Measurements from ENCODE around the gene SHANK3.
"Not testable (repeated sequence)": the region's sequence is repeated elsewhere in the genome, so short reads cannot be mapped to it uniquely, and the experiment has no call there.

The SHANK3 gene

DNA sequence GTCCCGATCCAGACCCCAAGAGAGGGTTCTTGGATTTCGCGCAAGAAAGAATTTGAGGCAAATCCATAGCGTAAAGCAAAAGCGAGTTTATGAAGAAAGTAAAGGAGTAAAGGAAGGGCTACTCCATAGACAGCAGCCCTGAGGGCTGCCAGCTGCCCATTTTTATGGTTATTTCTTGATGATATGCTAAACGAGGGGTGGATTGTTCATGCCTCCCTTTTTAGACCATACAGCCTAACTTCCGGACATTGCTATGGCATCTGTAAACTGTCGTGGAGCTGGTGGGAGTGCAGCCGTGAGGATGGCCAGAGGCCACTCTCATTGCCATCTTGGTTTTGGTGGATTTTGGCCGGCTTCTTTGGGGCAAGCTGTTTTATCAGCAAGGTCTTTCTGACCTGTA lies 19.4 kb upstream of the SHANK3 start:
- DNase-seq (ENCODE audit: low read depth, low spot score) = no peak

DNA sequence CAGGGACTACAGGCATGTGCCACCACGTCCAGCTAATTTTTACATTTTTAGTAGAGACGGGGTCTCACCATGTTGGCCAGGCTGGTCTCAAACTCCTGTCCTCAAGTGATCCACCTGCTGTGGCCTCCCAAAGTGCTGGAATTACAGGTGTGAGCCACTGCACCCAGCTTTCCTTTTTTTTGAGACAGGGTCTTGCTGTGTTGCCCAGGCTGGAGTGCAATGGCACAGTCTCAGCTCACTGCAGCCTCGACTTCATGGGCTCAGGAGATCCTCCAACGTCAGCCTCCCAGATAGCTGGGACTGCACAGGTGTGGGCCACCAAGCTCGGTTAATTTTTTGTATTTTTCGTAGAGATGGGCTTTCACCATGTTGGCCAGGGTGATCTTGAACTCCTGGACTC lies 18.0 kb upstream of the SHANK3 start:
- not testable (repeated sequence) for DNase-seq (ENCODE audit: low read depth, low spot score)

DNA sequence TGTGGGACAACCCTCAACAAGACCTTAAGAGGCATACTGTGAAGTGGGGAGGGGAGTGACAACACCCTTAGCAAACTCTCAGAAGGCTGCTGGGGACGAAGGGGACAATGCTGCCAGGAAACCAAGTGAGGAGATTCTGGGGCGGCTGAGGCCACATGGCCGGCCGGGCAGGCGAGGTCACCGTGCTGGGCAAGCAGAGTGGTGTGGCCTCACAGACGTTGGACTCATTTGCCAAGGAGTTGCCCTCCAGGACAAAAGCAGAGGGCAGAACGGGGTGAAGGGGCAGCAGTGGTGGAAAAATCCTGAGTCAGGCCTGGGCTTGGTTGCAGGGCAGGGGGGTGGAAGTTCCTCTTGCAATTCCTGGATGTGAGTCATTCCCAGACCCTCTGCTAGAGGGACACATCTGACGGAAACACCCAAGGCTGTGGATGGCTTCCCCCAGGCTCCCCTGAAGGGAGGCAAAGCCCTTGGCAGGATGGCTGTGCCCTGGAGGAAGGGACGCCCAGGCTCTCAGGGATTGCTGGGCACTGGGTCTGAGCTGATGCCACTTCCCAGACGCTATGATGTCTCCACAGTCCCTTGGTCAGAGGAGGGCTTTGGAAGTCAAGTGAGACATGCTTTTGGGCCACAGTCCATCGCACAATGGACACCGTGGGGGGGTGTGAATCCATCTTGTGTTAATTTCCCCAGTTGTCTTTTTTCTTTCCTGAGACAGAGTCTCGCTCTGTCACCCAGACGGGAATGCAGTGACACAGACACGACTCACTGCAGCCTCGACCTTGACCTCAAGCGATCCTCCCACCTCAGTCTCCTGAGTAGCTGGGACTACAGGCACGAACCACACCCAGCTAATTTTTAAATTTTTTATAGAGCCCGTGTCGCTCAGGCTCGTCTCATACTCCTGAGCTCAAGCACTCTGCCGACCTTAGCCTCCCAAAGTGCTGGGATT lies 16.2 kb upstream of the SHANK3 start:
- no peak for DNase-seq (ENCODE audit: low read depth, low spot score)

DNA sequence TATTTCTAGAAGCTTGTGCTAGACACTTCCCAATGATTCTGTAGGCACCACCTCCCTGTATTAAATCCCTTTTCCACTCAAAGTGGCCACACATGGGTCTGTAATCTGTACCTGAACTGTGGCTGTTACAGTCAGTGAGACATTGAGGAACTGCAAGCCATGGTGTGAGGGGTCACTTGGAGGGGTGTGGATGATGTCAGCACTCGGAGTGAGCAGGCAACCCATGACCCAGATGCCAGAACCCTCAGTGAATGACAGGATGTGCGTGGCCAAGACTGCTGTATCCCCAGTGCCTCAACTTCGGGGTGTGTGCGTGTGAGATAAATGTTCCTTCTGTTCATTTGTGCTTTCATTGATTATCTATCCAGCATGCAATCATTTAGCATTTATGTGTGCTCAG lies 14.7 kb upstream of the SHANK3 start:
- no peak for DNase-seq (ENCODE audit: low read depth, low spot score)

DNA sequence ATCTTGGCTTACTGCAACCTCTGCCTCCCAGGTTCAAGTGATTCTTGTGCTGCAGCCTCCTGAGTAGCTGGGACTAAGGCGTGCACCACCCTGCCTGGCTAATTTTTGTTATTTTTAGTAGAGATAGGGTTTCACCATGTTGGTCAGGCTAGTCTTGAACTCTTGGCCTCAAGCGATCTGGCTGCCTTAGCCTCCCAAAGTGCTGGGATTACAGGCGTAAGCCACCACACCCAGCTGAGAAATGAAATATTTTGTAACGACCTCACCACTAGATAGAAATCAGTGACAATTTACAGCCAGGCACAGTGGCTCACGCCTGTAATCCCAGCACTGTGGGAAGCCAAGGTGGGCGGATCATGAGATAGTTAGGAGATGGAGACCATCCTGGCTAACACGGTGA lies 12.9 kb upstream of the SHANK3 start:
- not testable (repeated sequence) for DNase-seq (ENCODE audit: low read depth, low spot score)

DNA sequence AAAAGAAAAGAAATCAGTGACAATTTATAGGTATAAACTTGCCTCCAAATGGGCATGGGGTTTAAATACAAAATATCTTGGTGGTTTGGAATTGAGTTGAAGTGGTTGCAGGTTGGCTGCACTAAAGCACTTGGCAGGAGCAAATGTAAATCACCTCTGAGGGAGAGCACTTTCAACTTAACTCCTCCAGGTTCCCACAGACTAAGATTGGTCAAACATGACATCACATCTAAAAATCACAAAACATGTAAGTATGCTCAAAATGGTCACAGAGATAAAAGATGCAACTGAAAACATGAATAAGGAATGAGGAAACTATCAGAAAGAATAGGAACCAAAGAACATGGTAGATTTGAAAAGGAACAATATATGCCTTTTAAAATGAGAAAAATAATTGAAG lies 12.3 kb upstream of the SHANK3 start:
- no peak for DNase-seq (ENCODE audit: low read depth, low spot score)

DNA sequence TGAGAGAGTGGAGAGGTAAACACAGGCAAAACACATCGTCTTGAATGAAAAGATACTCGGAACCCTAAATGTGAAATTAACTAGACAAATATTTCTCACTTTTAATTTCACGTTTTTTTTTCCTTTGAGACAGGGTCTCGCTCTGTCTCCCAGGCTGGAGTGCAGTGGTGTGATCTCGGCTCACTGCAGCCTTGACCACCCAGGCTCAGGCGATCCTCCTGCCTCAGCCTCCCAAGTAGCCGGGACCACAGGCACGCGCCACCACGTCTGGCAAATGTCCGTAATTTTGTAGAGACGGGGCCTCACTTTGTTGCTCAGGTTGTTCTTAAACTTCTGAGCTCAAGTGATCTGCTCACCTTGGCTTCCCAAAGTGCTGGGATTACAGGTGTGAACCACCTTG lies 7.4 kb upstream of the SHANK3 start:
- no peak for DNase-seq (ENCODE audit: low read depth, low spot score)

DNA sequence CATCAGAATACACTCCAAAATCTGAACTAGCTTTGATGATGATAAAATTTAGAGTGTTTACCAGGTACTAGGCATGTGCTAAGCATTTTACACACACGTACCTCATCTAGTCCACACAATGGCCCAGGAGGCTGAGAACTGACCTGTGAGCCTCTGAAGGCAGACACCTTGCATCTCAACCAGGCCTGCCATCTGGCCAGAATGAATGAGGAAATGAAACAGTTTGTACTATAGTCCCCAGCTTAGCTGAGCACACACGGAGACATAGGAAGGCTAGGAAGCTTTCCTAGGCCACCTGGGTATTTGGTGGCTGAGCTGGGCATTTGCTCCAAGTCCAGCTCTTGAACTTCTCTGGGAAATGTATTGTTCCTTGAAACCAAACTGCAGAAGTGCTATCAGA lies 6.9 kb upstream of the SHANK3 start:
- DNase-seq (ENCODE audit: low read depth, low spot score) = no peak

DNA sequence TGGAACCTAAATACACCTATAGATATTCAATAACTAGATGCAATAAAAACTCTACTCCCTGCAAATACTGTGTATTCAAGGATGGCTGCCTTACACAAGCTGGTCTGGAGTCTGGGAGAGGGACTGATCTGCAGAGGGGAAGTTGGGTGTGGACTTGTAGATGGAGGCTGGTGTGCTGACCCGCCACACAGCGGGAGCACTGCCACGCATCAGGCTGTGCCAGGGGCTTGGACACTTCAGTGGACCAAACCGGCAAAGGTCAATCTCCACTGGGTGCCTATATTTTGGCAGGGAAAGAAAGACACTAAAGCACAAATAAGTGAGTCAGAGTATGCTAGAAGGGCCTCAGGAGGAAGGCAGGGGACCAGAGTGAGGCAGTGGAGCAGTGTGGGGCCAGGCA lies 2.1 kb upstream of the SHANK3 start:
- no peak for DNase-seq (ENCODE audit: low read depth, low spot score)

DNA sequence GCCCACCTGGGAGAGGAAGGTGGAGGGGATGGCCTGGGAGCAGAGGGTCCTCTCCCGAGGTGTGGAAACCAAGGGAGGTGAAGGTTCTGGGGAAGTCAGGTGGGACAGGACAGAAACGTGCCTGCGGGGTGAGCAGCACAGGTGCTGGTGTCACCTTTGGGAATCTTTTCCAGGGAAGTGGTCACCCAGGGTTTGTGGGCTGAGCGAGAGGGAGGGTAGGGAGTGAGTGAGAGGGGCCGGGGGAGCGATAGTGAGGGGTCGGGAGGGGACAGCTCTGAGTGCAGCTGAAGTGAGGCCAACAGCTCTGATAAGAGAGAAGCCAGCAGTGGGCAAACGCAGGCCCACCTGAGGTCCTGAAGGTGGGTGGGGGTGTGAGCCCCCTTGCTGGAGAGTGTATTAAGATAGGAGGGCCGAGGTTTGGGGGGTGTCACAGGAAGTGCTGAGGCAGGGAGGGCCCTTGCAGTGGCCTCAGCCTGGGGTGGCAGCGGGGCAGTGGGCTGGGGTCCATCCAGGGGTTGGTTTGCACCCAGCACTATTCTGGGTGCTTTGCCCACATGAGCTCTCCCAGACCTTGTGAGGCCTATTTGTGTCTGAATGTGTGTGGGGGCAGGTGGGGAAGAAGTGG lies 1.6 kb upstream of the SHANK3 start:
- DNase-seq (ENCODE audit: low read depth, low spot score) = no peak

DNA sequence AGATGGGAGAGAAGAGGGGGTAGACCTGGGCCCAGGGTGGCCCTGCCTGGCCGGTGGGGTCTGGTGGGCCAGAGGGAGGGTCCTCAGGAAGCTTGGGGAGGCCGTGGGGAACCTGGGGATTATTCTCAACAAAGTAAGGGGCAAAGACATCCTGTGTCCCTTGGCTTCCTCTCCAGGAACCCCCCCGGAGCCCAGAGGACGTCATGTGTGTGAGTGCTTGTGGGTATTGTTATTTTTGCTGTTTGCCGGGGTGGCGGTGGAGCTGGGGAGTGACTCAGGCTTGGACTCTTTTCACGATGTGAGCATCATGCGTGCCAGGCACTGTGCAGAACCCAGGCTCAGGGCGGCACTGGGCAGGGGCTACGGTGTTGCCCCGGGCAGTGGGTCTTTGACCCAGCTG lies 982 bp upstream of the SHANK3 start:
- no peak for DNase-seq (ENCODE audit: low read depth, low spot score)

DNA sequence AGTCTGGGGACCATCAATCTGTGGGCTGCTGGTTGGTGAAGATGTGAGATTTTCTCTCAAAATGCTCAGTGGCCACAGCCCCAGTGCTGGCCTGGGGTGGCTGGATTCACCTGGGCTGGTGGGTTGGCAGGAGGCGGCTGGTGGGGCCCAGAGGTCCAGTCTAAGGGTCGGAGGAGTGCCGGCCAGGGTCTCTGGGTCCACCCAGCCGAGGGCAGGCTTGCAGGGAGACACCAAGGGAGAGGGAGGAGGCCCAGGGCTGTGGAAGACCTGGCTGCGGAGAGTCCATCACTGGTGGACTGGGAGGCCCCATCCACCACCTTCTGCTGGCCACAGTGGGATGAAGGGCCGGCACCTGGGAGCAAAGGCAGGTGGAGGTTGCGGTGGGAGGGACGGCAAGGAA lies 582 bp upstream of the SHANK3 start:
- no peak for DNase-seq (ENCODE audit: low read depth, low spot score)

DNA sequence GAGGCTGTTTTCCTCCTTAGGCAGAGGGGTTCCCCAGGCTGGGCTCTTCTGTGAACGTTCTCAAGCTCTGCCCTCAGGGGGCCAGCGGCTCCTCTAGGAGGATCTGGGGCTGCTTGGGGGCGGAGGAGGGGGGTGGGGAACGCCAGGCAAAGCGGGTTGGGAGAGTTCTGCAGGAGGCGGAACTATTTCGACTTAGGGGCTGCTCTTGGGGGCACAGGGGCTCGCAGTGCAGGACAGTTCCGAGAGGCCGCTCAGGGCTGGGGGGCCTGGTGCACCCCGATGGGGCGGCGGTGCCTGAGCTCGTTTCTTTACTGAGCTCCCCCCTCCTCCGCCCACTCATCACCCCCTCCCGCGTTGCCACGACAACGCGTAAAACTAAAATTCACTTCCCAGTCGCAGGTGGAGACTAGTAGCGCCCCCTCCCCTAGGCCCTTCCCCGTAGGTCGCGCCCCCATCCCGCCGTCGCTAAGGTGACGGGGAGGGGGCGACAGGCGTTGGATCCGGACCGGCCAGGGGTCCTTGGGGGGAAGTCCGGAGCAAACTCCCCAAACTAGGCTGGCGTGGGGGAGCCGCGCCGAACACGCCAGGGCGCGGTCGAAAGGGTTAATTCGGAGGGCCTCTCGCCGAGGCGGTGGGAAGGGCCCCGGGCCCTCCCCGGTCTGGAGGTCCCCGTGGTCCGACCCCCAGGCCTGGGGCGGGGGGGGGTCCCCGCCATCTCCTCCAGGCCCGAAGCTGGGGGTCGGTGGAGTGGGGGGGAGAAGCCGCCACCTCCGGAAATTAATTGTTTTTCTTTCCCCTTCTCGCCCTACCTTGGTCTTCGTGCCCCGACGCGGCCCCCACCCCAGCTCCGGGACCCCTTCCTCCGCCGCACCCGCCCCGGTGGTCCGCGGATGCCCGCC lies 857 bp downstream of the SHANK3 start:
- no peak for DNase-seq (ENCODE audit: low read depth, low spot score)

DNA sequence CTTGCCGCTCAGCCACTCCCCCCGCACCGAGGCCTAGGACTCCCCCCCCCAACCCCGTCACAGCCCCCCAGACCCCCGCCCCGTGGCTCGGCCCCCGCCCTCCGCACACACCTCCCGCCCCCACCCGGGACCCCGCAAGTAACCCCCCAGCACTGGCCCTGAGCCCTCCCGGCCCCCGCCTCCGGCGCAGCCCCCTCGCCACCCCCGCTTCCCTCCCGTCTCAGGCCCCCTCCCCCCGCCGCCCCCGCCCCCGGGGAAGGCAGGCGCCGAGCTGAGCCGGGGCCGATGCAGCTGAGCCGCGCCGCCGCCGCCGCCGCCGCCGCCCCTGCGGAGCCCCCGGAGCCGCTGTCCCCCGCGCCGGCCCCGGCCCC lies 1.5 kb downstream of the SHANK3 start:
- DNase-seq (ENCODE audit: low read depth, low spot score) = no peak

DNA sequence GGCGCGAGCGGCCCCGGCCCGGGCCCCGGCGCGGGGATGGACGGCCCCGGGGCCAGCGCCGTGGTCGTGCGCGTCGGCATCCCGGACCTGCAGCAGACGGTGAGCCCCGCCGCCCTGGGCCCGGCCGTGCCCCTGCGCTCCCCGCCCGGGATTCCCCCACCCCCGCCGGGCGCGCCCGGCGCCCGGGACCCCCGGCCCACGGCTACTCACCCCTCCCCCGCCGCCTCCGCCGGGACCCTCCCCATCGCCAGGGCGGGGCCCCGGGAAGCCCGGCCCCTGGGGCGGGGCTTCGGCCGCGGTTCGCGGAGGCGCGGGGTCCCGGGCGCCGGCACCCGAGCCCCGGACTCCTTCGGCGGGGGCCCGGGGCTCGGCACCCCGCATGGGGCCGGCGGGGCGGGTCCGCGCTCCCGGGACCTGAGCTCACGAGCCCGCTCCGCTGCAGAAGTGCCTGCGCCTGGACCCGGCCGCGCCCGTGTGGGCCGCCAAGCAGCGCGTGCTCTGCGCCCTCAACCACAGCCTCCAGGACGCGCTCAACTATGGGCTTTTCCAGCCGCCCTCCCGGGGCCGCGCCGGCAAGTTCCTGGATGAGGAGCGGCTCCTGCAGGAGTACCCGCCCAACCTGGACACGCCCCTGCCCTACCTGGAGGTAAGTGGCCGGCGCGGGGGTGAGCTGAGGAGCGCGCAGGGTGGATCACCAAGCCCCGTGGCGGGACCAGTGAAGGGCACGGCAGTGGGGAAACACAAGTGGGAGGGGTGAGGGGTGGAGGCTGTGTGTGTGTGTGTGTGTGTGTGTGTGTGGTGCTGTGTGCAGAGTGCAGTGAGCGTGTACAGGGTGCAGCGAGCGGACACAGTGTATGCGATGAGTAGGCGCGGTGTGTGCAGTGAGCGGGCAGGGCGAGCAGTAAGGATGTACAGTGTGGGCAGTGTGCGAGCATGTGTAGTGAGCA lies 2.3 kb downstream of the SHANK3 start:
- DNase-seq (ENCODE audit: low read depth, low spot score) = no peak

DNA sequence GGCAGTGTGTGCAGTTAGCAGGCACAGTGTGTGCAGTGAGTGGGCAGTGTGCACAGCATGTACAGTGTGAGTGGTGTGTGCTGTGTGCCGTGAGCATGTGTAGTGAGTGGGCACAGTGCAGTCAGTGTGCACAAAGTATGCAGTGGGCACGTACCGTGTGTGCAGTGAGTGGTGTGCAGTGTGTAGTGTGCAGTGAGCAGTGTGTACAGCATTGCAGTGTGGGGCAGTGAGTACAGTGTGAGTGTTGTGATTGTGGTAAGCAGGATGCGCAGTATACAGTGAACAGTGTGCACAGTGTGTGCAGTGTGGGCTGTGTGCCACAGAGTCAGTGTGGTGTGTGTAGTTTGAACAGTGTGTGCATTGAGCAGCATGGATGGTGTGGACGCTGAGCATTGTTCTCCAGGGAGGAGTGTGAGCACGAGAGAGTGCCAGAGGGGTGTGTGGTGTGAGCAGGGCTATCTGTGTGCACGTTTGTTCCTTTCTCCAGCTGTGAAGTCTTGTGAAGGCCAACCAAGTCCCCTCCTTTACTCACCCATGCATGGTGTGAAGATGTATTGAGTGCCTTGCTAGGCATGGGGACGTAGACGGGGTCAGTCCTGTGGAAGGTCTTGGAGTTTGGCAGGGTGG lies 3.0 kb downstream of the SHANK3 start:
- no peak for DNase-seq (ENCODE audit: low read depth, low spot score)

DNA sequence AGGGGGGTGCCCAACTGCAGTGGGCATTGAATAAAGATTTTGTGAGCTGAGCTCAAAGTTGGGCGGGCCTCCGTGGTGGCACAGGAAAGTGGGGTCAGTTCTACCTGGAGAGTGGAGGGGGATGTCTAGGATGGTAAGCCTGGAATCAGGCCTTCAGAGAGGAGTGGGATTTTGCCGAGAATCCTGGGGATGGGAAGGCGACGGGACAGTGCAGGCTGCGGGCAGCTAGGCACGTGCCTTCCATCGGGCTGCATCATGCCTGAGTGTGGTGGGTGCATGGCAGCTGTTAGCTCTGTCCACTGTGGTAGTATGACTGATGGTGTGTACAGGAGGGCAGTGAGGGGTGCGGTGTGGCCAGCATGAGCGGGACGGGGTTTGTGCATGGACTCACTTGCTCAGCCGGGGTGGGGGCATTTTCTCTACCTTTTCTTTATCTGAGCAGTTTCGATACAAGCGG lies 3.6 kb downstream of the SHANK3 start:
- no peak for DNase-seq (ENCODE audit: low read depth, low spot score)

DNA sequence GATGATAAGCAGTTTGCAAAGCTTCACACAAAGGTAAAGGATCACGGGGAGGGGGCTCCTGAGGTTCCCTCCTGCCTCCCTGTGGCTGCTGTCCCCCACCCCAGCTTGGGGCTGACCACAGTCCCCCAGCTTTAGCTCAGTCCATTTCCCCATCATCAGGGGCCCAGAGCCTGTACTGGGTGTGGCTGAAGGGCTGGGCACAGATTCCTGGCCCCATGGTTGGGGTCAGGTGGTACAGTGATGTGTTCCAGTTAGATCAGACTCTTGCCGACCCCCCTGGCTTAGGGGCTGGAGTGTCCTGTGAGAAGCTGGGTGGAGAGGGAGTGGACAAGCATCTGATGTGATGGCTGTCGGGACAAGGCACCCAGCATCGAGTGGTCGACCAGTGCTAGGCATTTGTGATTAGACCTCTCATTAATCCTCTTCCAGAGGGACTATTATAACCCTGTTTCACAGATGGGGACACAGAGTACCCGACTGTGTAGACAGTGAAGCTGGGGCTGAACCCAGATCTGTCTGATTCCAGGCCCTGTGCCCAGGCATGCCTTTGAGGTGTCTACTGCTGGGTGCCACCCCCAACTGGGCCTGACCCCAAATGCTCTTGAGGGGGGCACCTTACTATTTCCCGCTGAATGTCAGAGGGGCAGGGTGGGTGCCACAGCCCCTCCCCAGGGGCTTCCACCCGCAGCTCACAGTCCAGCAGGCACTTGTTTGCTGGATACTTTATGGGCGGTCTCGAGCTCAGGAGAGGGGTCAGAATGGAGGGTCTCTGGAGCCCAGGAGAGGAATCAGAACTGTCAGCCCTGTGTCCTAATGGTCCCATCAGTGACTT lies 4.3 kb downstream of the SHANK3 start:
- no peak for DNase-seq (ENCODE audit: low read depth, low spot score)

DNA sequence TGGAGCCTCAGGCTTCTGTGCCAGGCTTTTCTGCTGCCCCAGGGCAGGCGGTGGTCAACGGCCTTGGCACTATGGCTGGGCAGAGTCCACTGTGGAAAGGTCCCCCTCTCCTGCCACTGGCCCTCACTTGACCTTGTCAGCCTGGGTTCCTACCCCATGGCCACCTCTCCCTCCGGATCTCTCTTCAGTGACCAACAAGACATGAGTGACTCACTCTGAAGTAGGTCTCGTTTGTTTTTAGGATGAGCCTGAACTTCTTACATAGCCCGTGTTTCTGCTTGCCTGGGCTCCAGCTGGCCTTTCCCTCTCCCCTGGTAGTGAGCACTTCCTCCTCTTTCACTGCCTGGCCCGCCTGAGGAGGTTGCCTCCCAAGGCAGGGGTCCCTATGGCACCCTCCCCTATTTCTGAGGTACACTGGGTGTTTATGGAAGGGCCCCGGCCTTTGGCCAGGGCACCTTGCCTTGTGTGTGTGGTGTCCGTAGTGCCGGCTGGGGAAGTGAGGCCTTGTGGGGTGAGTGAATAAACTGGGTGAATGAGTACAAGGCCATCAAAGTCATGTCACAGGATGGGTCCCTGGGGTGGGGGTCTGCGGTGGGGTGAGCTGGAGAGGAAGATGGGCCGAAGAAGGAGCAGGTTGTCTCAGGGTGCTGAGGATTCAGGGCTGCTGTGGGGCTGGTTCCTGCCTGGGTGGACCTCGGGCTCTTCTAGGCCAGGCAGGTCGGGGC lies 5.0 kb downstream of the SHANK3 start:
- DNase-seq (ENCODE audit: low read depth, low spot score) = no peak
